ENCODE measurements around the gene SLC26A5.

The SLC26A5 gene

GRCh38 chr7:103462358-103462757, 16.4 kb upstream of the SLC26A5 start:
- TF ChIP-seq, protein P1, sequence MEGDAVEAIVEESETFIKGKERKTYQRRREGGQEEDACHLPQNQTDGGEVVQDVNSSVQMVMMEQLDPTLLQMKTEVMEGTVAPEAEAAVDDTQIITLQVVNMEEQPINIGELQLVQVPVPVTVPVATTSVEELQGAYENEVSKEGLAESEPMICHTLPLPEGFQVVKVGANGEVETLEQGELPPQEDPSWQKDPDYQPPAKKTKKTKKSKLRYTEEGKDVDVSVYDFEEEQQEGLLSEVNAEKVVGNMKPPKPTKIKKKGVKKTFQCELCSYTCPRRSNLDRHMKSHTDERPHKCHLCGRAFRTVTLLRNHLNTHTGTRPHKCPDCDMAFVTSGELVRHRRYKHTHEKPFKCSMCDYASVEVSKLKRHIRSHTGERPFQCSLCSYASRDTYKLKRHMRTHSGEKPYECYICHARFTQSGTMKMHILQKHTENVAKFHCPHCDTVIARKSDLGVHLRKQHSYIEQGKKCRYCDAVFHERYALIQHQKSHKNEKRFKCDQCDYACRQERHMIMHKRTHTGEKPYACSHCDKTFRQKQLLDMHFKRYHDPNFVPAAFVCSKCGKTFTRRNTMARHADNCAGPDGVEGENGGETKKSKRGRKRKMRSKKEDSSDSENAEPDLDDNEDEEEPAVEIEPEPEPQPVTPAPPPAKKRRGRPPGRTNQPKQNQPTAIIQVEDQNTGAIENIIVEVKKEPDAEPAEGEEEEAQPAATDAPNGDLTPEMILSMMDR (IDR thresholded peaks at IDR 0.05; ENCODE audit: insufficient read depth, missing control alignments), result no peak
- no peak for DNase-seq (ENCODE audit: insufficient read length, low spot score)
- no peak for FAIRE-seq

DNA sequence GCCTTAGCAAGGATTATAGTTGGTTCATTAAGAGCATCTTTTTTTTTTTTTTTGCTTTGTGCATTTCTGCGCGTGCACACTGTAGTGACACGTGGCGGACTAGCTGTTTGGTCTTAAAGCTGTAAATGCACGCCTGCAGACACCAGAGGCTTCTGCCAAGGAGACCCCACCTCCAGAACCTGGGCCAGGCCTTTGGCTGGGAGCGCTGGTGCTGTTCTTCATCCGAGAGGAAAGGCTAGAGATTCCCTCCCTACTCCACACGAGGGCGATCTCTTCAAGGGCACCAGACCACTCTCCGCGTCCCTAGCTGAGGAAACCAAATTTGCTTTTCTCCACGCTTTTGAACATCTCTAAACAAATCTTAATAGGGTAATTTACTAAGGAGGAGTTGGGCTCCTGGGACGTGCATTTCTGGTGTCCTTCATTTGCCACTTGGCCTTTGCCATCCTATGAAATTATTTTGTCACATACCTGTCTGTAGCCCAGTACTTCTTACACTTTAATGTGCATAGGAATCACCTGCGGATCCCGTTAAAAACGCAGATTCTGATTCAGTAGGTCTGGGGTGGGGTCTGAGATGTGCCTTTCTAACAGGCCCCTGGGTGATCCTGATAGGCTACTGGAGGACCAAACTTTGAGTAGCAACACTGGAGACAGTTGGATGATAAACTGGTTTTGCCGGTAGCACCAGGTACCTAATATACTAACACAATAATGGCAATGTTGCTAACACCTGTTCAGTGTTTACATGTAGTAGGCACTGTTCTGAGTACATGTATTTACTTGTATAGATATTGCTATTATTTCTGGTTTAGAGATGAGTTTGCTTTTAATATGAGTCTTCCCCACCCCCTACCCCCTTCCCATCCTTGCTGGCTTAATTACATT, 1.3 kb upstream of the SLC26A5 start:
- TF ChIP-seq, protein P1 (IDR thresholded peaks at IDR 0.05; ENCODE audit: insufficient read depth, missing control alignments), result peak; percentile 66
- FAIRE-seq, result no peak
- DNase-seq (ENCODE audit: insufficient read length, low spot score), result peak; percentile 36

DNA sequence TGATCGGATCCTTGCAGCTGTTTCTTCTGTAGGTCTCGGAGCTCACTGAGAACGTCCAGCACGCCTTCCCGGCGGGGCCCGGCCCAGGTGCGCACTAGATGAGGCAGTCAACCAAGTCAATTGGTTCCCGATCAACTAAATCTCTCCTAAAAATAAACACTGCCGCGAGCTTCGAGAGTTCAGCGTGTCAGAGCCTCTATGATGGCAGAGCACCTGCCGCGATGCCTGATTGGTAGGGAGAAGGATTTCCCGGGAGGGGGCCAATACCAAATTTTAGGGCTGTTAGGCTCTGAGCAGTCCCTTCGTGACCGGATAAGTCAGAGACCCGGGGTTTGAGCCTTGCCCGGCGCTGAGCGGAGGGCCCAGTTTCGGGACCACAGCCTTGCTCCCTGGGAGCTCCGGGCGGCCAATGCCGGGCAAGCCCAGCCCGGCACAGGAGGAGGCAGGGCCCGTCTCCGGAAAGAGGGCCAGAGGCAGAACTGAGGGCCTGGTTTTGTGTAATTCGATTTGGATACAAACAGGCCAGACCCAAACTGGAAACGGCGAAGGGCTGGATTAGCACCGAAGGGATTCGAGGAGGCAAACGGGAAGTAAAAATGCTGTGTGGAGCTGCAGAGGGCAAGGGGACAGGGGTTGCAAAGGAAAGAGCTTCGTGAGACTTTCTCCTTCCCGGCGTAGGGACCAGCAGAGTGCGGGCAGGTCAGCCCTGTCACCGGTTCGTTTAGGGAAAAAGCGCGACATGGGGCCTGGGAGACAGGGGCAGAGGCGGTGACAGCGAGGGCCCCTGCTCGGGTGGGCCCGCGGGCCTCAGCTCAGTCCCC, 569 bp downstream of the SLC26A5 start:
- no peak for FAIRE-seq

DNA sequence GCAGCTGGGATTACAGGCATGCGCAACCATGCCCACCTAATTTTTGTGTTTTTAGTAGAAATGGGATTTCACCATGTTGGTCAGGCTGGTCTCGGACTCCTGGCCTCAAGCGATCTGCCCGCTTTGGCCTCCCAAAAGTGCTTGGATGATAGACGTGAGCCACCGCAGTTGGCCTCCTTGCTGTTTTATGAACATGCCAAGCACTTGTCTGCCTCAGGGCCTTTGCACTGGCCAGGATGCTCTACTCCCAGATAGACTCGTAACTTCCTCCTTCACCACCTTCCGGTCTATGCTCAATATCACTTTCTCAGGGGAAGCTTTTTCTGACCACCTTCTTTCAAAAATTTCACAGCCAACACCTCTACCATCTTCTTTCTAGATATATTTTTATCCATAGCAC, 6.3 kb downstream of the SLC26A5 start:
- TF ChIP-seq, protein P1 (IDR thresholded peaks at IDR 0.05; ENCODE audit: insufficient read depth, missing control alignments), result no peak
- no peak for FAIRE-seq
- DNase-seq (ENCODE audit: insufficient read length, low spot score), result no peak

More for the DNA sequence above, 569 bp downstream of the SLC26A5 start:
- no peak for DNase-seq (ENCODE audit: insufficient read length, low spot score)
- TF ChIP-seq, protein P1 (IDR thresholded peaks at IDR 0.05; ENCODE audit: insufficient read depth, missing control alignments), result no peak

- DNase-seq (ENCODE audit: insufficient read length, low spot score), result no peak
- FAIRE-seq, result no peak
Measured at GRCh38 chr7:103437623-103438022, 8.4 kb downstream of the SLC26A5 start.

DNA sequence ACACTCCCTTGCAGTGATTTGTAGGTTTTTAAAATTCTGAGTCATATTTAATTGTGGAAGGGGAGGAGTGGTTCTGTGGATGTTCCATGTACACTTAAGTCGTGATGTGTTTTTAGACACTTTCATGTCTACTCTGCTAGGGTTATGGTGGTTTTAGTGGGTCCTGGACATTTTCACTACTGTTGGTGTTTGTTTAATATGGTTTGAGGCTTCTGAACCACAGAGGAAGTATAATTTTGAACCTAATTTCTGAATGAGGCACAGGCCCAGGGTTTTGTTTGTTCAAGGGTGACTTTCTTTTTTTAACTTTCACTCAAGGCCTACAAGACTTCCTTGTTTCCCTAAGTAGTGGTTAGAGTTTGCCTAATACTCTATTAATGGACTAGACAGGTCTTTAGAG, 13.3 kb downstream of the SLC26A5 start:
- FAIRE-seq, result peak; percentile 29
- no peak for DNase-seq (ENCODE audit: insufficient read length, low spot score)
- TF ChIP-seq, protein P1 (IDR thresholded peaks at IDR 0.05; ENCODE audit: insufficient read depth, missing control alignments), result no peak

More at GRCh38 chr7:103437623-103438022, 8.4 kb downstream of the SLC26A5 start:
- TF ChIP-seq, protein P1 (IDR thresholded peaks at IDR 0.05; ENCODE audit: insufficient read depth, missing control alignments), result no peak

Measured in D721Med (cell line).